ENCODE results near the gene PIM1. TPM values are rescaled to one million over a fixed set of nuclear protein-coding genes. Genes with fewer than 3 reads are reported as not detected.

Gene PIM1
- total and polyA plus RNA-seq, 9 of the 15 experiments (the other 6 are each of a cell fraction or from before 2014, with no cell fraction given) = 19.0 to 789 (median 212) TPM

- TF ChIP-seq LEF1 (IDR thresholded peaks at IDR 0.05) = no peak
- no peak for TF ChIP-seq NFE2 (IDR thresholded peaks at IDR 0.05; ENCODE audit: low read depth)
- no peak for TF ChIP-seq EWSR1 (IDR thresholded peaks at IDR 0.05; ENCODE audit: borderline replicate concordance, low read depth, partially characterized antibody)
- no peak for TF ChIP-seq ZNF212 (CRISPR knock-in tag; IDR thresholded peaks at IDR 0.05)
- peak; percentile 85 for TF ChIP-seq SP1 (CRISPR knock-in tag; IDR thresholded peaks at IDR 0.05)
- peak; percentile 59; the same call in 1 of the 2 replicates for TF ChIP-seq JUND (IDR thresholded peaks at IDR 0.05; ENCODE audit: borderline replicate concordance, low read depth, low read length)
- TF ChIP-seq JUND (tag; IDR thresholded peaks at IDR 0.05; ENCODE audit: borderline replicate concordance, low read depth, low read length) = no peak; the same call in 2 of the 3 replicates
- TF ChIP-seq BRD4 (IDR thresholded peaks at IDR 0.05) = no peak
- no peak for TF ChIP-seq RFX7 (CRISPR knock-in tag; IDR thresholded peaks at IDR 0.05)
- no peak for TF ChIP-seq TAF15 (IDR thresholded peaks at IDR 0.05; ENCODE audit: low read depth, low read length)
- TF ChIP-seq ZBTB12 (CRISPR knock-in tag; IDR thresholded peaks at IDR 0.05) = no peak
- TF ChIP-seq SMARCB1 (IDR thresholded peaks at IDR 0.05; ENCODE audit: insufficient read length, low read depth) = no peak
- TF ChIP-seq ZBTB1 (CRISPR knock-in tag; IDR thresholded peaks at IDR 0.05; ENCODE audit: borderline replicate concordance, low read depth) = 0 out of 2 replicates have a peak, but pooled peaks have one; percentile 34
- no peak for TF ChIP-seq CGGBP1 (CRISPR knock-in tag; IDR thresholded peaks at IDR 0.05)
- peak; percentile 10 to 79; a peak in 2 of 4 replicates for TF ChIP-seq RCOR1 (IDR thresholded peaks at IDR 0.05; ENCODE audit: borderline replicate concordance in 1 of 2, low read depth in 2 of 2, low read length in 2 of 2)
- TF ChIP-seq SIN3A (IDR thresholded peaks at IDR 0.05; ENCODE audit: borderline replicate concordance in 2 of 2, control insufficient read depth in 1 of 2, low read depth in 2 of 2, low read length in 2 of 2) = peak; percentile 44 to 55; a peak in 2 of 4 replicates
- no peak for TF ChIP-seq ZBTB49 (CRISPR knock-in tag; IDR thresholded peaks at IDR 0.05; ENCODE audit: borderline replicate concordance)
- no peak for TF ChIP-seq ESRRB (CRISPR knock-in tag; IDR thresholded peaks at IDR 0.05; ENCODE audit: borderline replicate concordance)
- TF ChIP-seq POLR3G (IDR thresholded peaks at IDR 0.05; ENCODE audit: extremely low read depth, insufficient read length, insufficient replicate concordance) = no peak
- no peak for TF ChIP-seq ZNF253 (CRISPR knock-in tag; conservative IDR thresholded peaks at IDR 0.05)
- no peak for TF ChIP-seq ZFP1 (CRISPR knock-in tag; IDR thresholded peaks at IDR 0.05)
- no peak for TF ChIP-seq ARNT (IDR thresholded peaks at IDR 0.05)
- peak; percentile 44 to 65 for TF ChIP-seq E2F6 (IDR thresholded peaks at IDR 0.05; ENCODE audit: borderline replicate concordance in 1 of 2, extremely low read depth in 1 of 2, insufficient read depth in 1 of 2, insufficient read length in 1 of 2, low read depth in 1 of 2, low read length in 1 of 2, poor library complexity in 1 of 2, severe bottlenecking in 1 of 2)
These were observed 52.4 kb downstream of the PIM1 start (continued) for GRCh38 chr6:37222125-37222967.
